ENCODE measurements around the gene PBX4.

PBX4 gene

DNA sequence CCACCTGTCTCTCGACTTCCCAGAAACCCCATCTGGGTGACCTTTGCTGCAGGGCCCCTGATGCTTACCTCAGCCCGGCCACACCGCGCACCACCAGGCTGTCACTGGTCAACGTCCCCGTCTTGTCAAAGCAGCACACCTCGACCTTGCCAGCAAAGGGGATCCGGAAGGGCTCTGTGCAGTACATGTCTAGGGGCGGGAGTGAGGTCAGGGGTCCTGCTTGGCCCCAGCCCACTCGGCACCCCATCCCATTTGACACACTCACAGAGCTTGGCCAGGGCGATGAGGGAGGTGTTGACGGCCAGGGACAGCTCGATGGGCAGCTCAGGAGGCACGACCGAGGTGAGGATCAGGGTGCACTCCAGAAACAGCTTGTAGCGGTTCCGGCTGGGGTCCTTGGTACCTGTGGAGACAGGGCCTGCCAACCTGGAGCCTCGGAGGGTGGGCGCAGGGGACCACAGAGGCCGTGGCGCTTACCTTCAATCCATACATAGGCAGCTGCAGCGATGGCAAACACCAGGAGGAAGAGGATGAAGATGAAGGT lies 36.6 kb upstream of the PBX4 start:
- DNase-seq: no peak
- TF ChIP-seq GATA1 (IDR thresholded peaks at IDR 0.05; ENCODE audit: low read depth, low read length): no peak
- no peak for TF ChIP-seq POLR2A (IDR thresholded peaks at IDR 0.05; ENCODE audit: low read length)

DNA sequence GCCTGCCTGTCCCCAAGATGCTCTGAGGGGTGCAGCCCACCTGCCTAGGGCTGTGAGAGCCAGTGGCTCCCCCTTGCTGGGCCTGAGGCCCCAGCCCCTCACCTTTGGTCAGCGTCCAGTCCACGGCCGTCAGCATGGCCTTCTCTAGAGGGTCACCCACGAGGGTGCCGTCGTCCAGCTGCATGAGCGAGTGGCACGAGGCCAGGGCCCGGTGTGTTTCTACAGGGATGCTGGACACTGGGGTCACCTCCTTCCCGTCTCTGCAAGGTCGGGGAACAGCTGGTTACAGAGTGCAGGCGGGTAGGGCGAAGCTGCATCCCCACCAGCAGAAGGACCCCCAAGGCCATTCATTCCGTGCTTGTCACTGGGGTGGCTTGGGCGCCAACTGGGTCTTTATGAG lies 36.0 kb upstream of the PBX4 start:
- TF ChIP-seq GATA1 (IDR thresholded peaks at IDR 0.05; ENCODE audit: low read depth, low read length) (no peak), POLR2A (IDR thresholded peaks at IDR 0.05; ENCODE audit: low read length) (no peak)
- no peak for DNase-seq

- no peak for TF ChIP-seq GATA1 (IDR thresholded peaks at IDR 0.05; ENCODE audit: low read depth, low read length)
- TF ChIP-seq POLR2A (IDR thresholded peaks at IDR 0.05; ENCODE audit: low read length): no peak
Measured at GRCh38 chr19:19653597-19654147, 35.2 kb upstream of the PBX4 start.

DNA sequence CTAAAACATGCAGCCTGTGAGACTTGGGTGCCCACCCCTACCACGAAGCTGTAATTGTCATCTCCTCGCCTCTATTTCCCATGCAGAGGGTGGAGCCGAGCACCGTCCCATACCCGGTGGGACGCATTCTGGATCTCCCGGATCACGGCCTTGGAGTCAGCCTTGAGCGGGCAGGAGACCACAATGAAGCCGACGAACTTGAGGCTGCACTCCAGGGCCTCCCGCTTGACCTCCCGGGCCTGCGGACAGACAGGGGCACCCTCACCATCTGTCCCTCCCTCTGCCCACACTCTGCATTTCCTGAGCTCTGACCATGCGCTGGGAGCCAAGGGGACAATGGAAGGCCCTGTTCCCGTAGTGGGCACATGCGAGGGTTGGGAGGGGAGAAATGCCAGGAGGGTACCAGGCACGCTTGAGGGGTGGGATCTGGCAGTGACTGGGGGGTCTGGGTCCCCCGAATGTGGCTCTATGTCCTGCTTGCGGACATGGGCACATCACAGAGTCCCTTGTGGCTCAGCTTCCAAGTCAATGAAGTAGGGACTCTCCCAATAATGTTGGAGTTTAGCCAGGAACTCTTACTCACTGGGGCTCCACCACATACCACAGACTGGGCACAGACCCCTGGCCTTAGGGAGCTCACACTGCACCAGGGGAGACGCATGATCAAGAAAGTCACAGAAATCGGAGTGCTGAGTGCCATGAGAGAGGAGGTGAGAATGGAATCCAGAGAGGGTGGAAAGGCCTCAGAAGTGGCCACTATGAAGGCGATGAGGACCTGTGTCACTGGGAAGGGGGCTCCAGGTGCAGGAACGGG lies 34.2 kb upstream of the PBX4 start:
- DNase-seq: no peak
- TF ChIP-seq GATA1 (IDR thresholded peaks at IDR 0.05; ENCODE audit: low read depth, low read length) (no peak), POLR2A (IDR thresholded peaks at IDR 0.05; ENCODE audit: low read length) (no peak)

More at GRCh38 chr19:19653597-19654147, 35.2 kb upstream of the PBX4 start:
- no peak for DNase-seq

GRCh38 chr19:19651076-19651475 lies 32.6 kb upstream of the PBX4 start:
- TF ChIP-seq GATA1 (IDR thresholded peaks at IDR 0.05; ENCODE audit: low read depth, low read length) (no peak), POLR2A (IDR thresholded peaks at IDR 0.05; ENCODE audit: low read length) (no peak)

DNA sequence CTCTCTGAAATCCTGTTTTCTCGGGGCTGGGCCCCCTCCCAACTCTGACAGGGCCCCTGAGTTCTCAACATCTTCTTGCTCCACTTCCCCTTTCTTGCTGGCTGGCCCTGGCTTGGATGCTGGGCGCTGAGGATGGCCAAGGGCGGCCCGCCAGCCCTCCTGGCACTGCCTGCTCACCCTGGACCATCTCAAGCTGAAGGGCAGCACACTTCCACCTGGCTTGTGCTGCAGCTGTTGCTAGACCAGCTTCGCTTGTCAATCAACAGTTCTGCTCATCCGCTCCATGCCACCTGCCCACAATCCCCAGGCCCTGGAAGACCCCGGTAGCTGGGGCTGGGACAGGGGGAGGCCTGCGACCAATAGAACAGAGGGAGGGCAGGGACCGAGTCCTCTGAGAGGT lies 31.8 kb upstream of the PBX4 start:
- no peak for DNase-seq
- no peak for TF ChIP-seq POLR2A (IDR thresholded peaks at IDR 0.05; ENCODE audit: low read length)
- no peak for TF ChIP-seq GATA1 (IDR thresholded peaks at IDR 0.05; ENCODE audit: low read depth, low read length)

More at GRCh38 chr19:19651076-19651475, 32.6 kb upstream of the PBX4 start:
- DNase-seq: no peak

DNA sequence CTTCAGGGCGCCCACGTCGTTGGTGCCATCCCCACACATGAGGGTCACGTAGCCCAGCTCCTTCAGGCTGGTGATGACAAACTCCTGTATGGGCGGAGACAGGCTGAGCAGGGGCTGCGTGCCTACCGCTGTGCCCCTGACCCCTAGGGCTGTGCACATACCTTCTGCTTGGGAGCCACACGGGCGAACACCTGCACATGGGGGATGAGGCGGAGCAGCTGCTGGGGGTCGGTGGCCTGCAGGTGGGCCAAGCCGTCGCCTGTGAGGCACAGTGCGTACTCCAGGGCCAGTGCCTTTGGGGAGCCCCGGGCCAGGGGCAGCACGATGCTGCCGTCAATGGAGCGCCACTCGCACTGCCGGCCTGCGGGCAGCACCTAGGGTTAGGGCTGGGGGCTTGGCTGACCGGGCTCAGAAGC lies 31.1 kb upstream of the PBX4 start:
- TF ChIP-seq POLR2A (IDR thresholded peaks at IDR 0.05; ENCODE audit: low read length): no peak
- no peak for TF ChIP-seq GATA1 (IDR thresholded peaks at IDR 0.05; ENCODE audit: low read depth, low read length)
- DNase-seq: no peak

DNA sequence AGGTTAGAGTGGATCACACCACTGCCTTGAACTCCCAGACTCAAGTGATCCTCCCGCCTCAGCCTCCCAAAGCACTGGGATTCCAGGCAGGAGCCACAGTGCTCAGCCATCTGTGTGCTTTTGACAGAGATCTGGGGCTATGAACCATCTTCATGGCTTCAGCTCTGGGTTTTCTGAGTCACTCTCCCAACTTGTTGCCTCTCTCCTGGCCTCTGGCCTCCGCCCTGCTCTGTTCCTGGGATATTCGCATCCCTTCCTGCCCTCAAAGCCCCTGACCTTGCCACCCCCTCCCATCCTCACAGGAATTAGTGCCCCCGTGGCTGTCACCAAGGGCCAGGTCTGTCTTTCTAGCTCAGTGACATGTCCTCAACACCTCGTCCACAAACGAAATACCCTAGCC lies 30.7 kb upstream of the PBX4 start:
- TF ChIP-seq GATA1 (IDR thresholded peaks at IDR 0.05; ENCODE audit: low read depth, low read length) (no peak), POLR2A (IDR thresholded peaks at IDR 0.05; ENCODE audit: low read length) (no peak)
- no peak for DNase-seq

DNA sequence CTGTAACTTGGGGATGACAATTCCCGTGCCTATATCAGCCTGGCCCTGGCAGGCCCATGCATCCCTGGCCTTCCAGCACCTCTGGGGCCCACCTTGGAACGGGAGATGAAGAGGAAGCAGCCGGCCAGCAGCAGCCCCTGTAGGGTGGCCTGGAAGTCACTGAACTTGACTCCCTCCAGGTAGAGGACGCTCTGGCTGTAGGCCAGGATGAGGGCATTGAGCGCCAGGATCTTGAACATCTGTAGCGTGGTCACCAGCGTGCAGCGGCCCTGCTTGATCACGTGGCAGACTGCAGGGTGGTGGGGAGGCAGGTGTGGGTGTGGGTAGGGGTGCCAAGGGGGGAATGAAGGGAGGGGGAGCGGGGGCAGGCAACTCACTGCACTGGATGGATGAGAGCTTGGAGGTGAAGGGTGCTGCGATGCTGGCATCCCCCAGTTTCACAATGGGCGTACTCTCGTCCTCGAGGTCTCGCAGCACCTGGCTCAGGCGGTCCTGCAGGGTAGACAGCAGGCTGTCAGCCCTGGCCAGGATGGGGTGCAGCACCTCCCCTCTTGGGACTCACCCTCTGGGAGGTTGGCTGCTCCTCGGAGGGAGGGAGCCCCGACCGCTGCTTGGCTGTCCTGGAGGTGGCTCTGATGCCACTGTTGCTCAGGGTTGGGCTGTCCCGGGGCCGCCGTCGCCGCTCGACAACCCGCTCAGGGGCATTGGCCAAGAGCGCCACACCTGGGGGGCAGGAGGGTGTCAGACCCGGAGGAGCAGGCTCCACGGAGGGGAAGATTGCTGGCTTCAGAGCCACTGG lies 28.7 kb upstream of the PBX4 start:
- DNase-seq: no peak
- TF ChIP-seq GATA1 (IDR thresholded peaks at IDR 0.05; ENCODE audit: low read depth, low read length) (no peak), POLR2A (IDR thresholded peaks at IDR 0.05; ENCODE audit: low read length) (no peak)

DNA sequence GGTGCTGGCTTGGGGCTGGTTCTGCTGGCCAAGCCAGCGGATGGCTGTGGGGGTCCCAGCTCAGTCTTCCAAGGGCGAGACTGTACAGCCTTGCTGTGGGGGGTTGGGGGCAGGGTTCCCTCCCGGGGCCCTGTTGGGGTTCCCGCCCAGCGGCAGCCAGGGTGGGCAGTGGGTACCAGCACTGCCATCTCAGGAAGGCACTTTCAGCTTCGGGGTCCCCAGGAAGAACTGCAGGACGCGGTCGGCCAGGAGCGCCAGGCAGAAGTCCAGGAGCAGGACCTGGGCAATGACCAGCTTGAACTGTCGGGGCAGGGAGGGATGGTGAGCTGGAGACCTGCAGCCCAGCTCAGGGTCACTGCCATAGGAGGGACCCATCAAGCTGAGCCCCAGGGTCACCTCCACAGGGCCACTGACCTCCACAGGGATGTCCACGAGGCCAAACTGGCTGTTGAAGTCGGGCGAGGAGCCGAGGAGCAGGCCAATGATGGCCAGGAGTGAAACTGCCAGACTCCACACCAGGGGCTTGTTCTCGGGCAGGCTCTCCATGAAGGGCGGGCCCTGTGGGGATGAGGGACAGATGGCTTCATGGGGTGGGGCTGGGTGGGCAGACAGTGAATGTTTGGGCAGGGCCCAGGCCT lies 26.9 kb upstream of the PBX4 start:
- no peak for TF ChIP-seq POLR2A (IDR thresholded peaks at IDR 0.05; ENCODE audit: low read length)
- no peak for TF ChIP-seq GATA1 (IDR thresholded peaks at IDR 0.05; ENCODE audit: low read depth, low read length)
- no peak for DNase-seq

DNA sequence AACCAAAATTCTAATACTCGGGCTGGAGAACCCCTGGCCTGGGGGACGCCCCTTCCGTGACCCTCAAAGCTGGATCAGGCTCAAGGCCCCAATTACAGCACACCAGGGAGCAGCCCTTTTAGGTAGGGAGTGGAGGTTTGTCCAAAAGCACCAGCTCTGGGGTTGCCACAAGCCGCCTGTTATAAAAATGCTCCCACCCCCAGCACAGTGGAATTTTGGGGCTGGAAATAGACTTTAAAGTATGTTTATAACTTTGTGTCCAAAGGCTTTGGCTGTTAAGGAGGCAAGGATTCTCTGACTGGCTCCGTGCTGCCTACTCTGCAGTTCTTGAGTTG lies 25.5 kb upstream of the PBX4 start:
- no peak for DNase-seq
- TF ChIP-seq GATA1 (IDR thresholded peaks at IDR 0.05; ENCODE audit: low read depth, low read length): no peak
- TF ChIP-seq POLR2A (IDR thresholded peaks at IDR 0.05; ENCODE audit: low read length): no peak

DNA sequence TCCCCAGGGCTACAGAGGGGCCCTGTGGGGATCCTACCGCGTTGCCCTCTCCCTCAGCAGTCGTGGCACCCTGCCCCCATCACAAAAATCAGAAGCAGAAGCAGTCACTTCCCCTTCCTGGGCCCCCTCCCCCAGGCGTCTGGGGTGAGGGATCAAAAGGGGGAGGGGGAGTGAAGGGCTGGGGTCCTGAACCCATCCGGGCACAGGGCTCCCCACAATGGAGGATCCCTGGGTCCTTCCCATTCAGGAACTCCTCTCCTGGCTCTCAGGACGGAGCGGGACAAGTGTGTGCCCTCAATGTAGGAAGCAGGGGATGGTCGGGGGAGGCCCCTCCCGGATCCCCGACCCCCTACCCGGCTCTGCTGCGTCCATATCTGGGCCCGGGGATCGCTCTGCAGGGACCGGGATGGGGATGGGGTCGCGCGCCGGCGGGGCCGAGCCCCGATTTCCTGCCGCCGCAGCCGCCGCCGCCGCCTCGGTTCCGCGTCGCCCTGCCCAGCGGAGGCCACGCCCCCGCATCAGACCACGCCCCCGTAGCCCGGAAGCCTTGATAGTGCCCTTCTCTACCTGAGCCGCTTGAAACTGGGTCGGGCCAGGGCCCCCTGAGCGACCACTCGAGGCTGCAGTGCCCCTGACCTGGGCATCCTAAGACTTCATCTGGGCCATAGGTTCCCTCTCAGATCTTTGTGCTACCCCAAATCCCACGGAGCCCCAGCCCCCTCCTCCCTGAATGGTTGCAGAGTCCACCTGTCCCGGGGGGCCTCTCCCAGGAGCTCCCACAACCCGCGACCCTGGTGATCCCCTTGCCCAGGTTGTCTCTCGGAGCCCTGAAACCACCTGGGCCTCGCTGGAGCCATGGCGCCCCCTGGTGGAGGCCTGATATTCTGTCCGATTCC lies 24.9 kb upstream of the PBX4 start, which contains the start of gene GMIP:
Gene GMIP, minus strand, starts transcription at position 500 of the 896 bp plus-strand sequence. Its CDS starts 128 bp downstream, at position 372.
- peak; percentile 67 to 86 for DNase-seq
- TF ChIP-seq GATA1 (IDR thresholded peaks at IDR 0.05; ENCODE audit: low read depth, low read length) (no peak), POLR2A (IDR thresholded peaks at IDR 0.05; ENCODE audit: low read length) (peak; percentile 4)
